Loucy (cell line): ENCODE data around the gene ARMH3.

Source experiments
- CTCF ChIP-seq: fragments of 200-600 bp; sonication (generic); conservative IDR thresholded peaks from 2 replicates; pipeline ENCODE4 v1.5.1; 2014; ENCODE audit warnings: mild to moderate bottlenecking, antibody characterized with exemption, low read length
- EZH2phosphoT487 ChIP-seq: fragments of 200-600 bp; IDR thresholded peaks from 2 replicates; pipeline ENCODE4 v1.6.1; 2018; ENCODE audit warnings: antibody characterized with exemption, mild to moderate bottlenecking, moderate library complexity, borderline replicate concordance

DNA sequence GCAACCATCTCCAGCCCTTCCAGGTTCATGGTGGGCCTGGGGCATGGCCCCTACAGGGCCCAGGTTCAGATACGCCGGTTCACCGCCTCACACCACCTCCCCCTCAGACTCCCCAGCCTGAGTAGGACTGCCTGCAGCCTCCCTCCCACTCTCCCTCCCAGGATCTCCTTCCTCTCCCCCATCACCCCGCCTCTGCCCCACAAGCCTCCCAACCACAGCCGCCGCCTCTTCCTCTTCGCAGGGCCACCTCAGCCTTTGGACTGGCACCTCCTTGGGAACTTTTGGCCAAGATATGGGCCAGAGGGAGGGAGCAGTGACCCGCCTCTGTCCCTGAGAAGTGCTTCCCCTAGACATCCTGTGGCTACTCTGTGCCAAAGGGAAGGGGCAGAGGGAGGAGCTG is 221.6 kb downstream of the ARMH3 start:
- no peak for TF ChIP-seq CTCF
- no peak for TF ChIP-seq EZH2phosphoT487
